ENCODE data around the gene SLC38A5. TPM values are rescaled to one million over a fixed set of nuclear protein-coding genes. Genes with fewer than 3 reads are reported as not detected.
A peak's percentile ranks its signal among the peaks of the same experiment; 100 is the strongest.

The SLC38A5 gene
- total RNA-seq, 1 donor from 2014 or later, result 36.0 TPM

GRCh38 chrX:48511560-48511959, 41.5 kb upstream of the SLC38A5 start:
- no peaks in the 10 kb centered on the region for H3K27me3 Mint-ChIP-seq (ENCODE audit: low read depth, unreplicated experiment)
- Histone ChIP-seq H3K79me2 (ENCODE audit: insufficient read depth, low read length) (peaks cover 14% of the 10 kb centered on the region), H3K9ac (ENCODE audit: low read length) (no peak overlapping the region), H3K27ac (ENCODE audit: low read depth, low read length) (no peak overlapping the region), H3K4me2 (ENCODE audit: low read length) (no peak overlapping the region), H3K27me3 (ENCODE audit: insufficient read depth, low read length) (no peaks in the 10 kb centered on the region), H3K4me1 (ENCODE audit: insufficient read depth, low read length) (peaks cover 10% of the 10 kb centered on the region), H3K9me3 (ENCODE audit: insufficient read depth, low read depth, low read length) (no peaks in the 10 kb centered on the region), H4K20me1 (ENCODE audit: insufficient read depth, low read length) (no peaks in the 10 kb centered on the region), H2AFZ (ENCODE audit: low read depth, low read length) (no peak overlapping the region), H3K4me3 (ENCODE audit: insufficient read depth, low read depth, low read length) (no peak overlapping the region), H3K36me3 (ENCODE audit: insufficient read depth, low read length) (peaks cover 5% of the 10 kb centered on the region)
- no peak overlapping the region for H3K27ac Mint-ChIP-seq (ENCODE audit: unreplicated experiment)
- peaks cover 9% of the 10 kb centered on the region for H3K36me3 Mint-ChIP-seq (ENCODE audit: low read depth, unreplicated experiment)
- no peak overlapping the region for H3K4me3 Mint-ChIP-seq (ENCODE audit: unreplicated experiment)
- DNase-seq (ENCODE audit: low read depth), result no peak
- H3K4me1 Mint-ChIP-seq (ENCODE audit: low read depth, unreplicated experiment), result peaks cover 3% of the 10 kb centered on the region
- H3K9me3 Mint-ChIP-seq (ENCODE audit: unreplicated experiment), result no peaks in the 10 kb centered on the region
- TF ChIP-seq EZH2 (IDR thresholded peaks at IDR 0.05; ENCODE audit: insufficient read depth, low read length), result no peak
- TF ChIP-seq CTCF (IDR thresholded peaks at IDR 0.05; ENCODE audit: insufficient read depth, low read depth, low read length), result no peak
- peak; percentile 88 for FAIRE-seq

- Histone ChIP-seq H3K4me2 (ENCODE audit: low read length) (peak overlapping the region; percentile 92), H3K9me3 (ENCODE audit: insufficient read depth, low read depth, low read length) (no peaks in the 10 kb centered on the region), H3K79me2 (ENCODE audit: insufficient read depth, low read length) (peaks cover 14% of the 10 kb centered on the region), H2AFZ (ENCODE audit: low read depth, low read length) (peak overlapping the region; percentile 47), H3K36me3 (ENCODE audit: insufficient read depth, low read length) (peaks cover 3% of the 10 kb centered on the region), H3K9ac (ENCODE audit: low read length) (peak overlapping the region; percentile 88), H4K20me1 (ENCODE audit: insufficient read depth, low read length) (no peaks in the 10 kb centered on the region), H3K27ac (ENCODE audit: low read depth, low read length) (no peak overlapping the region), H3K27me3 (ENCODE audit: insufficient read depth, low read length) (no peaks in the 10 kb centered on the region), H3K4me1 (ENCODE audit: insufficient read depth, low read length) (peaks cover 10% of the 10 kb centered on the region), H3K4me3 (ENCODE audit: insufficient read depth, low read depth, low read length) (peak overlapping the region; percentile 69)
- FAIRE-seq (no peak), DNase-seq (ENCODE audit: low read depth) (no peak)
- no peak for TF ChIP-seq CTCF (IDR thresholded peaks at IDR 0.05; ENCODE audit: insufficient read depth, low read depth, low read length)
- TF ChIP-seq EZH2 (IDR thresholded peaks at IDR 0.05; ENCODE audit: insufficient read depth, low read length), result no peak
- peaks cover 4% of the 10 kb centered on the region for H3K4me1 Mint-ChIP-seq (ENCODE audit: low read depth, unreplicated experiment)
- H3K27ac Mint-ChIP-seq (ENCODE audit: unreplicated experiment), result peak overlapping the region; percentile 69
- no peaks in the 10 kb centered on the region for H3K27me3 Mint-ChIP-seq (ENCODE audit: low read depth, unreplicated experiment)
- H3K9me3 Mint-ChIP-seq (ENCODE audit: unreplicated experiment), result no peaks in the 10 kb centered on the region
- H3K4me3 Mint-ChIP-seq (ENCODE audit: unreplicated experiment), result peak overlapping the region; percentile 92
- H3K36me3 Mint-ChIP-seq (ENCODE audit: low read depth, unreplicated experiment), result peaks cover 4% of the 10 kb centered on the region
These were observed 39.6 kb upstream of the SLC38A5 start for GRCh38 chrX:48509619-48510018.

GRCh38 chrX:48509245-48509590, 39.2 kb upstream of the SLC38A5 start:
- H3K4me1 Mint-ChIP-seq (ENCODE audit: low read depth, unreplicated experiment), result peaks cover 4% of the 10 kb centered on the region
- FAIRE-seq (no peak), DNase-seq (ENCODE audit: low read depth) (no peak)
- H3K27ac Mint-ChIP-seq (ENCODE audit: unreplicated experiment), result no peak overlapping the region
- Histone ChIP-seq H2AFZ (ENCODE audit: low read depth, low read length) (peak overlapping the region; percentile 47), H3K79me2 (ENCODE audit: insufficient read depth, low read length) (peaks cover 14% of the 10 kb centered on the region), H3K4me3 (ENCODE audit: insufficient read depth, low read depth, low read length) (peak overlapping the region; percentile 69), H4K20me1 (ENCODE audit: insufficient read depth, low read length) (no peaks in the 10 kb centered on the region), H3K27me3 (ENCODE audit: insufficient read depth, low read length) (no peaks in the 10 kb centered on the region), H3K36me3 (ENCODE audit: insufficient read depth, low read length) (no peaks in the 10 kb centered on the region), H3K4me1 (ENCODE audit: insufficient read depth, low read length) (peaks cover 10% of the 10 kb centered on the region), H3K9ac (ENCODE audit: low read length) (peak overlapping the region; percentile 88), H3K27ac (ENCODE audit: low read depth, low read length) (peak overlapping the region; percentile 58), H3K9me3 (ENCODE audit: insufficient read depth, low read depth, low read length) (no peaks in the 10 kb centered on the region), H3K4me2 (ENCODE audit: low read length) (peak overlapping the region; percentile 92)
- peaks cover 2% of the 10 kb centered on the region for H3K36me3 Mint-ChIP-seq (ENCODE audit: low read depth, unreplicated experiment)
- H3K27me3 Mint-ChIP-seq (ENCODE audit: low read depth, unreplicated experiment), result no peaks in the 10 kb centered on the region
- TF ChIP-seq EZH2 (IDR thresholded peaks at IDR 0.05; ENCODE audit: insufficient read depth, low read length), result no peak
- TF ChIP-seq CTCF (IDR thresholded peaks at IDR 0.05; ENCODE audit: insufficient read depth, low read depth, low read length), result no peak
- peak overlapping the region; percentile 92 for H3K4me3 Mint-ChIP-seq (ENCODE audit: unreplicated experiment)
- no peaks in the 10 kb centered on the region for H3K9me3 Mint-ChIP-seq (ENCODE audit: unreplicated experiment)
